SK-N-SH (cell line): ENCODE measurements around the gene MXRA5. TPM values are rescaled to one million over a fixed set of nuclear protein-coding genes. Genes with fewer than 3 reads are reported as not detected.
"Not testable (repeated sequence)": the region's sequence is repeated elsewhere in the genome, so short reads cannot be mapped to it uniquely, and the experiment has no call there.

Experiments used
- CTCF ChIA-PET: fragments of 300-600, 350-600 bp; formaldehyde crosslinking; extraction: SDS; loops from one replicate; lab custom pipeline; 2021; lab: Yijun Ruan, JAX
- POLR2A ChIA-PET: fragments of 350-600 bp; sonication (Branson Sonifier 250); formaldehyde crosslinking; extraction: SDS; loops from one replicate; lab custom pipeline; 2020; ENCODE audit warnings: antibody characterized with exemption, inconsistent platforms; lab: Yijun Ruan, JAX
- DNase-seq: peaks from one replicate; pipeline ENCODE4 v3.0.0; 2012
- H2AFZ ChIP-seq: fragments of 200-600 bp; sonication (generic); 2 replicates; pipeline ENCODE4 v1.8.1; 2016; ENCODE audit warnings: antibody characterized with exemption, mild to moderate bottlenecking, low read depth
- H3F3A ChIP-seq: fragments of 200-600 bp; sonication (generic); replicated peaks from 2 replicates; pipeline ENCODE3; 2016; ENCODE audit warnings: antibody characterized with exemption, mild to moderate bottlenecking; ENCODE audit not compliant: insufficient read depth
- H3K27ac ChIP-seq, 2 experiments: fragments of 200-500 bp in 1 of 2; fragments of 200-600 bp in 1 of 2; sonication (Bioruptor generic) in 1 of 2; sonication (generic), shearing (Covaris generic) in 1 of 2; 2 replicates each; pipeline versions ENCODE4 v1.5.1 to v1.6.1; 2014 to 2016; ENCODE audit warnings: low read depth in 2 of 2, inconsistent platforms in 1 of 2, low read length in 1 of 2, mild to moderate bottlenecking in 1 of 2, mixed read lengths in 1 of 2
- H3K27me3 ChIP-seq: fragments of 200-600 bp; sonication (generic), shearing (Covaris generic); 2 replicates; pipeline ENCODE4 v1.6.1; 2016; ENCODE audit warnings: mixed run types; ENCODE audit not compliant: insufficient read depth
- H3K36me3 ChIP-seq, 2 experiments: fragments of 200-500 bp in 1 of 2; fragments of 200-600 bp in 1 of 2; sonication (Bioruptor generic) in 1 of 2; sonication (generic) in 1 of 2; replicated peaks in 1 of 2; 2 replicates each; pipeline versions ENCODE3 to v1.5.1; 2014 to 2016; ENCODE audit warnings: low read length in 1 of 2, mild to moderate bottlenecking in 1 of 2; ENCODE audit not compliant: insufficient read depth in 2 of 2, control insufficient read depth in 1 of 2
- H3K4me1 ChIP-seq, 2 experiments: fragments of 200-500 bp in 1 of 2; fragments of 200-600 bp in 1 of 2; sonication (Bioruptor generic) in 1 of 2; sonication (generic), shearing (Covaris generic) in 1 of 2; 2 replicates each; pipeline versions ENCODE4 v1.5.1 to v1.6.1; 2014 to 2016; ENCODE audit warnings: low read depth in 1 of 2, low read length in 1 of 2, mixed run types in 1 of 2; ENCODE audit not compliant: insufficient read depth in 2 of 2, control insufficient read depth in 1 of 2
- H3K4me2 ChIP-seq: fragments of 200-600 bp; sonication (generic), shearing (Covaris generic); 2 replicates; pipeline ENCODE4 v1.6.1; 2017; ENCODE audit warnings: mixed run types
- H3K4me3 ChIP-seq, 2 experiments: fragments of 200-500 bp in 1 of 2; fragments of 200-600 bp in 1 of 2; sonication (Bioruptor generic) in 1 of 2; sonication (generic), shearing (Covaris generic) in 1 of 2; 2 replicates each; pipeline versions ENCODE4 v1.5.1 to v1.8.1; 2014 to 2016; ENCODE audit warnings: low read depth in 2 of 2, inconsistent platforms in 1 of 2, low read length in 1 of 2, mild to moderate bottlenecking in 1 of 2, mixed read lengths in 1 of 2, moderate library complexity in 1 of 2
- H3K79me2 ChIP-seq: fragments of 200-600 bp; sonication (generic); 2 replicates; pipeline ENCODE4 v1.8.1; 2017; ENCODE audit warnings: mild to moderate bottlenecking; ENCODE audit not compliant: insufficient read depth
- H3K9ac ChIP-seq: fragments of 200-600 bp; sonication (generic); 2 replicates; pipeline ENCODE4 v1.6.1; 2017; ENCODE audit warnings: mixed run types
- H3K9me2 ChIP-seq: fragments of 200-600 bp; sonication (generic); 2 replicates; pipeline ENCODE4 v1.6.1; 2017; ENCODE audit warnings: mixed run types
- H3K9me3 ChIP-seq: fragments of 200-600 bp; sonication (generic); 2 replicates; pipeline ENCODE4 v1.6.1; 2017; ENCODE audit warnings: mixed run types, mild to moderate bottlenecking, moderate library complexity
- H4K20me1 ChIP-seq: fragments of 200-600 bp; sonication (generic); 2 replicates; pipeline ENCODE4 v1.6.1; 2017; ENCODE audit warnings: mild to moderate bottlenecking, mixed run types; ENCODE audit not compliant: insufficient read depth
- GABPA ChIP-seq: IDR thresholded peaks from 2 replicates; pipeline ENCODE4 v1.4.0; 2012; ENCODE audit warnings: low read depth, mild to moderate bottlenecking
- MXI1 ChIP-seq: IDR thresholded peaks from 2 replicates; pipeline ENCODE4 v1.6.1; 2012; ENCODE audit warnings: mild to moderate bottlenecking, low read depth, low read length, improper control_type of control experiment
- NRF1 ChIP-seq: IDR thresholded peaks from 2 replicates; pipeline ENCODE4 v1.6.1; 2012; ENCODE audit warnings: low read depth, mild to moderate bottlenecking, low read length
- POLR2AphosphoS5 ChIP-seq: IDR thresholded peaks from 2 replicates; pipeline ENCODE4 v1.6.1; 2012; ENCODE audit warnings: low read depth, low read length
- RCOR1 ChIP-seq: fragments of 150-350 bp; IDR thresholded peaks from 2 replicates; pipeline ENCODE4 v1.6.1; 2017; ENCODE audit warnings: antibody characterized with exemption, low read length
- TCF12 ChIP-seq: IDR thresholded peaks from 2 replicates; pipeline ENCODE4 v1.4.0; 2012
- TEAD4 ChIP-seq: IDR thresholded peaks from 2 replicates; pipeline ENCODE4 v1.4.0; 2012; ENCODE audit warnings: mild to moderate bottlenecking, borderline replicate concordance; ENCODE audit not compliant: insufficient read depth
- USF1 ChIP-seq: IDR thresholded peaks from 2 replicates; pipeline ENCODE4 v1.4.0; 2012; ENCODE audit warnings: low read depth, borderline replicate concordance
- USF2 ChIP-seq: fragments of 150-350 bp; IDR thresholded peaks from 2 replicates; pipeline ENCODE4 v1.6.1; 2017; ENCODE audit warnings: antibody characterized with exemption, low read length, low read depth, borderline replicate concordance
- YY1 ChIP-seq: IDR thresholded peaks from 2 replicates; pipeline ENCODE4 v1.4.0; 2012; ENCODE audit warnings: low read depth, mild to moderate bottlenecking
- WGBS: methylation state at CpG from one replicate; pipeline ENCODE4 v1.1.6; 2017; ENCODE audit warnings: low lambda C conversion rate; 5-methylcytosine and 5-hydroxymethylcytosine counted together
- polyA plus RNA-seq, 3 experiments: library from polyadenylated mRNA; depleted of rRNA; stranded (reverse); fragments of >200 nt; gene quantifications; 2 replicates each; pipeline ENCODE4 v1.2.3, GENCODE V29; 2012

The MXRA5 gene
- polyA plus RNA-seq, 1 of the 3 experiments (the other 2 are of a cell fraction): 7.9 TPM

GRCh38 chrX:3377560-3377959, 31.1 kb upstream of the MXRA5 start:
- no peaks in the 10 kb centered on the region for H3F3A ChIP-seq
- DNase-seq: no peak
- no peak overlapping the region for H2AFZ ChIP-seq
- H3K79me2 ChIP-seq: no peaks in the 10 kb centered on the region
- H3K4me2 ChIP-seq: no peak overlapping the region
- H3K9me3 ChIP-seq: no peaks in the 10 kb centered on the region
- no peaks in the 10 kb centered on the region for H3K27me3 ChIP-seq
- TF ChIP-seq YY1: no peak
- TF ChIP-seq POLR2AphosphoS5: no peak
- no peak for TF ChIP-seq USF1
- TF ChIP-seq GABPA: no peak
- TF ChIP-seq NRF1: no peak
- TF ChIP-seq TEAD4: no peak
- no peak for TF ChIP-seq USF2
- TF ChIP-seq TCF12: no peak
- no peak overlapping the region for H3K9ac ChIP-seq
- H3K4me3 ChIP-seq: no peak overlapping the region
- ChIA-PET POLR2A (no interaction called here), CTCF (no interaction called here)
- H3K4me1 ChIP-seq: no peaks in the 10 kb centered on the region
- no peaks in the 10 kb centered on the region for H3K9me2 ChIP-seq
- 45% methylated on average over 13 of the region's 13 CpGs for WGBS
- no peaks in the 10 kb centered on the region for H3K36me3 ChIP-seq
- H3K27ac ChIP-seq: no peak overlapping the region
- no peaks in the 10 kb centered on the region for H4K20me1 ChIP-seq

- H3K36me3 ChIP-seq, CTCF ChIA-PET, H4K20me1 ChIP-seq, H3K9ac ChIP-seq, H3K27me3 ChIP-seq, H3K9me2 ChIP-seq, H3K9me3 ChIP-seq, H3K4me2 ChIP-seq, H3F3A ChIP-seq, DNase-seq, H3K79me2 ChIP-seq, POLR2A ChIA-PET, H3K4me3 ChIP-seq, H3K4me1 ChIP-seq, H2AFZ ChIP-seq, H3K27ac ChIP-seq: not testable (repeated sequence)
- WGBS: 7% methylated on average over 2 of the region's 2 CpGs
Measured at GRCh38 chrX:3375878-3376508, 29.5 kb upstream of the MXRA5 start.

- no peak for DNase-seq
- Histone ChIP-seq H2AFZ (no peak overlapping the region), H3F3A (no peaks in the 10 kb centered on the region), H3K4me1 (no peaks in the 10 kb centered on the region), H3K79me2 (no peaks in the 10 kb centered on the region), H3K4me2 (no peak overlapping the region), H3K27ac (no peak overlapping the region), H3K9me2 (no peaks in the 10 kb centered on the region), H3K27me3 (no peaks in the 10 kb centered on the region), H3K9me3 (no peaks in the 10 kb centered on the region), H4K20me1 (no peaks in the 10 kb centered on the region), H3K36me3 (no peaks in the 10 kb centered on the region), H3K4me3 (no peak overlapping the region), H3K9ac (no peak overlapping the region)
- no peak for TF ChIP-seq RCOR1
- TF ChIP-seq MXI1: no peak
- ChIA-PET CTCF (no interaction called here), POLR2A (no interaction called here)
- 2% methylated on average over 3 of the region's 3 CpGs for WGBS
Measured at GRCh38 chrX:3374108-3374800, 27.8 kb upstream of the MXRA5 start.
